Measurements from ENCODE around the gene TRIO.

DNA sequence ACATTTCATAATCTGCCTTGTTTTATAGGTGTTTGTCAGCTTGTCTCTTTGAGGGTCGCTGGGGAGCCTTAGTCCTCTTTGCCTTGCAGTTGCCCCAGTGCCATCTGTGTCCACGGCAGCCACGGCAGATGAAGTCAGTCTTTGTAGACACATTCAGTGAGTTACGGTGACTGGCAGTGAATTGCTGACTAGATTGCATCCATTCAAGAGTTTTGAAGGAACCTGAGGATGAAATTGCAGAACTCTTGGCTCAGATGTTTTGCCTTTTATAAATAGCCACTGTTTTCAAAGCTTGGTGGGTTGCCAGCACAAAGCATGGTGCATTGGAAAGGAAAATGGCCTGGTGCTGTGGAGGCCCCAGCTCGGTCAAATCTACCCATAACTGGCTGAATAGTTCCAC, 125.6 kb downstream of the TRIO start:
- TF ChIP-seq, protein P1, sequence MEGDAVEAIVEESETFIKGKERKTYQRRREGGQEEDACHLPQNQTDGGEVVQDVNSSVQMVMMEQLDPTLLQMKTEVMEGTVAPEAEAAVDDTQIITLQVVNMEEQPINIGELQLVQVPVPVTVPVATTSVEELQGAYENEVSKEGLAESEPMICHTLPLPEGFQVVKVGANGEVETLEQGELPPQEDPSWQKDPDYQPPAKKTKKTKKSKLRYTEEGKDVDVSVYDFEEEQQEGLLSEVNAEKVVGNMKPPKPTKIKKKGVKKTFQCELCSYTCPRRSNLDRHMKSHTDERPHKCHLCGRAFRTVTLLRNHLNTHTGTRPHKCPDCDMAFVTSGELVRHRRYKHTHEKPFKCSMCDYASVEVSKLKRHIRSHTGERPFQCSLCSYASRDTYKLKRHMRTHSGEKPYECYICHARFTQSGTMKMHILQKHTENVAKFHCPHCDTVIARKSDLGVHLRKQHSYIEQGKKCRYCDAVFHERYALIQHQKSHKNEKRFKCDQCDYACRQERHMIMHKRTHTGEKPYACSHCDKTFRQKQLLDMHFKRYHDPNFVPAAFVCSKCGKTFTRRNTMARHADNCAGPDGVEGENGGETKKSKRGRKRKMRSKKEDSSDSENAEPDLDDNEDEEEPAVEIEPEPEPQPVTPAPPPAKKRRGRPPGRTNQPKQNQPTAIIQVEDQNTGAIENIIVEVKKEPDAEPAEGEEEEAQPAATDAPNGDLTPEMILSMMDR (IDR thresholded peaks at IDR 0.05; ENCODE audit: borderline replicate concordance, extremely low read depth, low read length, poor library complexity, severe bottlenecking) = no peak
- TF ChIP-seq EZH2 (IDR thresholded peaks at IDR 0.05; ENCODE audit: borderline replicate concordance, low read depth, low read length, severe bottlenecking) = no peak
